Osteocyte (in vitro differentiated cells): ENCODE data around the gene ANK2. TPM values are rescaled to one million over a fixed set of nuclear protein-coding genes. Genes with fewer than 3 reads are reported as not detected.

ENCODE experiments used
- DNase-seq: peaks from one replicate; pipeline ENCODE4 v3.0.0; 2021; ENCODE audit warnings: mixed read lengths; ENCODE audit not compliant: unreplicated experiment; ENCODE audit errors: extremely low spot score
- H3K27ac Mint-ChIP-seq: one replicate; pipeline ENCODE4 v1.8.0; 2021; ENCODE audit warnings: mild to moderate bottlenecking, mixed read lengths; ENCODE audit not compliant: unreplicated experiment
- H3K27me3 Mint-ChIP-seq: one replicate; pipeline ENCODE4 v1.8.0; 2021; ENCODE audit warnings: mixed read lengths; ENCODE audit not compliant: unreplicated experiment
- H3K36me3 Mint-ChIP-seq: one replicate; pipeline ENCODE4 v1.8.0; 2021; ENCODE audit warnings: mixed read lengths; ENCODE audit not compliant: unreplicated experiment
- H3K4me1 Mint-ChIP-seq: one replicate; pipeline ENCODE4 v1.8.0; 2021; ENCODE audit warnings: mixed read lengths; ENCODE audit not compliant: unreplicated experiment
- H3K4me3 Mint-ChIP-seq: one replicate; pipeline ENCODE4 v1.8.0; 2021; ENCODE audit warnings: mild to moderate bottlenecking, moderate library complexity, mixed read lengths; ENCODE audit not compliant: unreplicated experiment
- H3K9me3 Mint-ChIP-seq: one replicate; pipeline ENCODE4 v1.8.0; 2021; ENCODE audit warnings: mixed read lengths; ENCODE audit not compliant: unreplicated experiment
- total RNA-seq: library from RNA; stranded (reverse); gene quantifications from 2 replicates; pipeline ENCODE4 v1.2.1, GENCODE V29; 2021
- TF ChIP-seq, protein P1 (sequence below): fragments of 200-600 bp; sonication (generic); IDR thresholded peaks from 2 replicates; pipeline ENCODE4 v1.5.0; 2021; ENCODE audit warnings: antibody characterized with exemption, mild to moderate bottlenecking, moderate library complexity

The ANK2 gene
- total RNA-seq, 1 donor from 2014 or later: 17.2 TPM

DNA sequence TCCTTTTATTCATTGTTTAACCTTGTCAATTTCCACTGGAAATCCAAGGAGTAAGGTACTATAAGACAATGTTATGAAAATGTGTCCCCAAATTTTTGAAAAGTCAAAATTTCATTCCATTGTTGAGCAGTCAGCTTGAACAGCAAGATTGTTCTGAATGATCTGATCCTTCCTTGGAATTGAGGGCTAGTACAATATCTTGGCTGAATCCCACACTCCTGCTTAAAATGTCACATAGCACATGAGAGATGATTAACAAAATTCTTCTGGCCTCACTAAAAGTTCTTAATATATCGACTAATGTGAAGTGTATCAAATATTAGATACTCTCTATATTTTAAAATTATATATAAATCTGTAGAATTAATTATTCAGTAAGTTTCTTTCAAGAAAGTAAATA, 104.8 kb downstream of the ANK2 start:
- Mint-ChIP-seq H3K36me3 (no peaks in the 10 kb centered on the region), H3K27me3 (no peaks in the 10 kb centered on the region), H3K4me1 (peaks cover 3% of the 10 kb centered on the region), H3K9me3 (no peaks in the 10 kb centered on the region), H3K4me3 (no peak overlapping the region), H3K27ac (no peak overlapping the region)
- no peak for DNase-seq
- TF ChIP-seq, protein P1, sequence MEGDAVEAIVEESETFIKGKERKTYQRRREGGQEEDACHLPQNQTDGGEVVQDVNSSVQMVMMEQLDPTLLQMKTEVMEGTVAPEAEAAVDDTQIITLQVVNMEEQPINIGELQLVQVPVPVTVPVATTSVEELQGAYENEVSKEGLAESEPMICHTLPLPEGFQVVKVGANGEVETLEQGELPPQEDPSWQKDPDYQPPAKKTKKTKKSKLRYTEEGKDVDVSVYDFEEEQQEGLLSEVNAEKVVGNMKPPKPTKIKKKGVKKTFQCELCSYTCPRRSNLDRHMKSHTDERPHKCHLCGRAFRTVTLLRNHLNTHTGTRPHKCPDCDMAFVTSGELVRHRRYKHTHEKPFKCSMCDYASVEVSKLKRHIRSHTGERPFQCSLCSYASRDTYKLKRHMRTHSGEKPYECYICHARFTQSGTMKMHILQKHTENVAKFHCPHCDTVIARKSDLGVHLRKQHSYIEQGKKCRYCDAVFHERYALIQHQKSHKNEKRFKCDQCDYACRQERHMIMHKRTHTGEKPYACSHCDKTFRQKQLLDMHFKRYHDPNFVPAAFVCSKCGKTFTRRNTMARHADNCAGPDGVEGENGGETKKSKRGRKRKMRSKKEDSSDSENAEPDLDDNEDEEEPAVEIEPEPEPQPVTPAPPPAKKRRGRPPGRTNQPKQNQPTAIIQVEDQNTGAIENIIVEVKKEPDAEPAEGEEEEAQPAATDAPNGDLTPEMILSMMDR: no peak

DNA sequence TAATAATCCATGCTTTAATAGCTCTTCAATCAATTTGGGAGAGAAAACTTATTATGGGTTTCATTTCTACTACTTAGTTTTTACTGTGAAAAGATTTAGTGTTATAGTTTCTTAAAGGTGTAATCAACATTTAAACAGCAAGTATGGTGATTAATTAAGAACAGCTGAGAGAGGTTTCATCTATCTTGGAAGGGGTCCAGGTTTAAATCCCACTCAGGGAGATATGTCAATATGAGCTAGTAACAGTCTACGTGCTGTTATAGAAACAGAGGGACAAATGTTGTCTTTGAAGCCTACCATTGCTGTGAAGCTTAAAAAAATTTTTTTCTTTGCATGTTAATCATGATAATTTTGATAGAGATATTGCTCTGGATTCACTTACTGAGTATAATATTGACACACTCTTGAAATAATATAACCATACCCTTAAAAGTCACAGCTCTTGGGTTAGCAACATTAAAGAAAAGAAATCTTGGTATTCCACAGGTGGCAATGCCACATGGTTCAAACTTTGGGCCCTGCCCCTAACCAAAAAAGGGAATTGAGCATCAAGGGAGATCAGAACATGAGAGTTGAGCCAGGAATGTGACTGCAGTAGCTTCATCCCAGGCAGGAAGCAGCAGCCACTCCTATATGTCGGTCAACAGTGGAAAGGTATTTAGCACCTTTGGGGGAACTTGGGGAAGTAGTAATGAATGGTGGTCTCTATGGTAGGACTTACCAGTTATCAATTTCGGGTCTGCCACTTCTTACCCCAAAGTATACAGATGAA, 107.8 kb downstream of the ANK2 start:
- TF ChIP-seq, protein P1: no peak
- no peak for DNase-seq
- Mint-ChIP-seq H3K4me1 (peaks cover 18% of the 10 kb centered on the region), H3K4me3 (no peak overlapping the region), H3K9me3 (no peaks in the 10 kb centered on the region), H3K36me3 (no peaks in the 10 kb centered on the region), H3K27me3 (no peaks in the 10 kb centered on the region), H3K27ac (no peak overlapping the region)

DNA sequence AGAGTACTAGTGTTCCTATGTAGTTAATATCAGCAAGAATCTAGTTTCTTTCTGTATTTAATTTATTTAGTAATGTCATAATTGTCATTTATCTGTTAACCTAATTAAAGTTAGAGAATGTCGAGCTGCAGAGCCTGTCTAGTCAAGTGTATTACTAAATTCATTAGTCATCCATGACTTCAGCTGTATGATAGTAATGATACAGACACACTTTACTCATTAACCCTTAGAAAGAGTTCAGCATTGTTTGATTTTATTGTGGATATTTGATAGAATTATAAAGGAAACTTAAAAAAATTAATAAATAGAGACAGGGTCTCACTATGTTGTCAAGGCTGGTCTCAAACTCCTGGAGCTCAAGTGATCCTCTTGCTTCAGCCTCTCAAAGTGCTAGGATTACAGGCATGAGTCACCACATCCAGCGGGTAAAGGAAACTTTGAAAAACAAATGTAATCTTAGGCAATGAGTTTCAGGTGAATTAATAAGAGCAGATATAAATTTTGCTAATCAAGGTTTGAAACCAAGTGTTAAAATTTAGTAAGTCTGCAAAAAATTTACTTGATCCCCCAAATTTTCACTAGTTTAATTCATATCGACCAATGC, 110.6 kb downstream of the ANK2 start:
- no peaks in the 10 kb centered on the region for H3K9me3 Mint-ChIP-seq
- DNase-seq: no peak
- H3K27ac Mint-ChIP-seq: no peak overlapping the region
- no peaks in the 10 kb centered on the region for H3K27me3 Mint-ChIP-seq
- H3K36me3 Mint-ChIP-seq: no peaks in the 10 kb centered on the region
- H3K4me3 Mint-ChIP-seq: no peak overlapping the region
- peaks cover 25% of the 10 kb centered on the region for H3K4me1 Mint-ChIP-seq
- TF ChIP-seq, protein P1: no peak

DNA sequence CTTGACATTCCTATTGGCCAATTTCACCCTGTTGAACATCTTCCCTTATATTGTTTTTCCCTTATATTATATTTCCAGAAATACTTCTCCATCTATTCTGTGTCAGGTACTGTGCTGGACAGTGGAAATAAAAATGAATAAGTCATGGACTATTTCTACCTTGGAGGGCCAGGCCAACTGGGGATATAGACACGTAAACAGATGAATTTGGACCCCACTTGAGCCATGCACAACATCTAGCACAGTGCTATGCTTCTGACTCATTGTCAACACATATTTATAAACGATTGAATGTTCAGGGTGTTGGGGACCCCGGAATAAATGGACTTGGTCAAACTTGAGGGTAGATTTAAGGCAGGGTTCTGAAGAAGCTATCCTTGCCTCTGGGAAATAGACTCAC, 111.1 kb downstream of the ANK2 start:
- Mint-ChIP-seq H3K4me1 (peaks cover 28% of the 10 kb centered on the region), H3K27ac (no peak overlapping the region), H3K36me3 (no peaks in the 10 kb centered on the region), H3K4me3 (no peak overlapping the region), H3K9me3 (no peaks in the 10 kb centered on the region), H3K27me3 (no peaks in the 10 kb centered on the region)
- no peak for DNase-seq
- TF ChIP-seq, protein P1: no peak

DNA sequence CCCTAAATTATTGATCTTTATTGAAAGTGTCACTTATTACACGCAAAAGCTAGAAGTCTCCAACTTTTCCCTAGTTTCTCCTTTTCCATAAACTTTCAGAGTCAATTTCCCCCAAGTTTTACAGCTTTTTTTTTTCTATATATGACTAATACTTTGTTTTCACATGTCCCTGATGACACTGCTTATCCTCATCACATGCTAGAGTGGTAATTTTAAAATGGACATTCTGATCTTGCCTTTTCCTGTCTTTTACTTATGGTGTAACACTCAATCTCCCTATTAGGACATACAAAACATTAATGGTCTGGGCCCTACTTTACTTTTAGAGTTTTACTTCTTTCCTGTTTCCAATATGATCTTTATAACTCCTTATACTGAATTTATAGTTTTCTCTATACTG, 112.6 kb downstream of the ANK2 start:
- TF ChIP-seq, protein P1: no peak
- Mint-ChIP-seq H3K9me3 (no peaks in the 10 kb centered on the region), H3K27ac (no peak overlapping the region), H3K4me1 (peaks cover 30% of the 10 kb centered on the region), H3K36me3 (no peaks in the 10 kb centered on the region), H3K27me3 (no peaks in the 10 kb centered on the region), H3K4me3 (no peak overlapping the region)
- DNase-seq: no peak
